ENCODE data around the gene COX6A1. TPM values are rescaled to one million over a fixed set of nuclear protein-coding genes. Genes with fewer than 3 reads are reported as not detected.

The COX6A1 gene
- total and polyA plus RNA-seq, 2 of the 13 experiments (the other 11 are each of a cell fraction or from before 2014, with no cell fraction given) = 542 to 673 TPM

- TF ChIP-seq ZHX2 (IDR thresholded peaks at IDR 0.05; ENCODE audit: low read depth) = no peak
- TF ChIP-seq ZHX2 (CRISPR knock-in tag; IDR thresholded peaks at IDR 0.05; ENCODE audit: borderline replicate concordance) = 0 out of 2 replicates have a peak, but pooled peaks have one; percentile 27
- 0 out of 2 replicates have a peak, but pooled peaks have one; percentile 12 for TF ChIP-seq TAF1 (CRISPR knock-in tag; IDR thresholded peaks at IDR 0.05)
- TF ChIP-seq FOXA3 (CRISPR knock-in tag; IDR thresholded peaks at IDR 0.05) = no peak
- no peak for TF ChIP-seq ZNF777 (CRISPR knock-in tag; IDR thresholded peaks at IDR 0.05)
- no peak for TF ChIP-seq HOXA3 (CRISPR knock-in tag; IDR thresholded peaks at IDR 0.05)
- no peak for TF ChIP-seq ZNF761 (CRISPR knock-in tag; conservative IDR thresholded peaks at IDR 0.05)
- no peak for TF ChIP-seq SP2 (CRISPR knock-in tag; IDR thresholded peaks at IDR 0.05)
- TF ChIP-seq, protein P1, sequence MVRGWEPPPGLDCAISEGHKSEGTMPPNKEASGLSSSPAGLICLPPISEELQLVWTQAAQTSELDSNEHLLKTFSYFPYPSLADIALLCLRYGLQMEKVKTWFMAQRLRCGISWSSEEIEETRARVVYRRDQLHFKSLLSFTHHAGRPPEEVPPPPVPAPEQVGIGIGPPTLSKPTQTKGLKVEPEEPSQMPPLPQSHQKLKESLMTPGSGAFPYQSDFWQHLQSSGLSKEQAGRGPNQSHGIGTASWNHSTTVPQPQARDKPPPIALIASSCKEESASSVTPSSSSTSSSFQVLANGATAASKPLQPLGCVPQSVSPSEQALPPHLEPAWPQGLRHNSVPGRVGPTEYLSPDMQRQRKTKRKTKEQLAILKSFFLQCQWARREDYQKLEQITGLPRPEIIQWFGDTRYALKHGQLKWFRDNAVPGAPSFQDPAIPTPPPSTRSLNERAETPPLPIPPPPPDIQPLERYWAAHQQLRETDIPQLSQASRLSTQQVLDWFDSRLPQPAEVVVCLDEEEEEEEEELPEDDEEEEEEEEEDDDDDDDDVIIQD (CRISPR knock-in tag; IDR thresholded peaks at IDR 0.05; ENCODE audit: low read depth) = no peak
- TF ChIP-seq KLF6 (CRISPR knock-in tag; IDR thresholded peaks at IDR 0.05) = no peak
- TF ChIP-seq, protein P2, sequence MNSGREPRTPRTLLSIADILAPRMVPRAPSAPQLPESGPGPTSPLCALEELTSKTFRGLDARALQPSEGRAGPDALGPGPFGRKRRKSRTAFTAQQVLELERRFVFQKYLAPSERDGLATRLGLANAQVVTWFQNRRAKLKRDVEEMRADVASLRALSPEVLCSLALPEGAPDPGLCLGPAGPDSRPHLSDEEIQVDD (CRISPR knock-in tag; IDR thresholded peaks at IDR 0.05; ENCODE audit: borderline replicate concordance) = no peak
- TF ChIP-seq FOXJ3 (CRISPR knock-in tag; IDR thresholded peaks at IDR 0.05; ENCODE audit: borderline replicate concordance) = no peak
- no peak for TF ChIP-seq SKI (IDR thresholded peaks at IDR 0.05; ENCODE audit: partially characterized antibody)
- TF ChIP-seq RXRB (CRISPR knock-in tag; IDR thresholded peaks at IDR 0.05; ENCODE audit: borderline replicate concordance) = no peak
- TF ChIP-seq FOXO1 (CRISPR knock-in tag; IDR thresholded peaks at IDR 0.05) = no peak
- TF ChIP-seq JUND (CRISPR knock-in tag; IDR thresholded peaks at IDR 0.05) = no peak
- peak; percentile 41 for TF ChIP-seq HNRNPK (IDR thresholded peaks at IDR 0.05; ENCODE audit: low read depth, low read length, poor library complexity, severe bottlenecking)
- TF ChIP-seq ZSCAN22 (CRISPR knock-in tag; IDR thresholded peaks at IDR 0.05) = no peak
- no peak for TF ChIP-seq ZBTB2 (CRISPR knock-in tag; IDR thresholded peaks at IDR 0.05; ENCODE audit: low read depth)
These were observed 31.0 kb downstream of the COX6A1 start (continued) for GRCh38 chr12:120468821-120469449.

Measured in HepG2 (cell line).